ENCODE data around the gene TPP1.

GRCh38 chr11:6567371-6567745 is 51.9 kb downstream of the TPP1 start:
- TF ChIP-seq POLR2AphosphoS5 (IDR thresholded peaks at IDR 0.05) = no peak
- TF ChIP-seq CTCF (IDR thresholded peaks at IDR 0.05) = no peak
